NCI-H345 treated with DMSO at 0.1 percent for 48 hours (cell line): Measurements from ENCODE around the gene MS4A4A.

Experiments
- DNase-seq: peaks from one replicate; lab custom pipeline; 2025; ENCODE audit not compliant: unreplicated experiment; lab: John Stamatoyannopoulos, UW

The MS4A4A gene

DNA sequence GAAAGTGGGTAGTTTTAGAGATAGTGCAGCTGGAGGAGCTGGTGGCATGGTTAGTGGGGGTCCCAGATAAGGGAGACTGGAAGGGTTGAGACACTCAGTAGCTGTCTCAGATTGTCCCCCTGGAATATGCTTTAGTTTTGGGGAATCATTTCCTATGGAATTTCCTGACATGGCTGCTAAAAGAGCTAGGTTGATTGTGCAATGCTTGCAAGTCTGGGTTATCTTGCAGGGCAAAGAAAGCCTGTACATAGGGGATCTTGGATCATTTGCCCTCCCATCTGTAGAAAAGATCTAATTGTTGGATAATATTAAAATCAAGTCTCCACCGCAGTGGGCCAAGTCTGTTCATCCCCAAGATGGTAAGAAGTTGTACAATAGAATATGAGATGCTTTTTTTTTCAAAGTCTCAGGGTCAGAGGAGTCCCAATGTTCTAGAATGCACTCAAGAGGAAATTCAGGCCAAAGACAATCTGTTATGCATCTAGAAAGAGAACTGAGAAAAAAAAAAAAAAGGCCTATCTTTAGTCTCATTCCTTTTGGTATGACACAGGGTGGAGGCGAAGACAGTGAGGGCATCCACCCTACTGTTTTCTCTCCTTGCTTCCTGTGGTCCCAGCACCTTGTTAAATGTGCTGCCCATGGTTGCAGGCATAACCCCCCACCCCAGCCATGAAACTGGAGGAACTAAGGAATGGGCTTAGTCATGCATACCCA lies 66.8 kb downstream of the MS4A4A start:
- DNase-seq: no peak

DNA sequence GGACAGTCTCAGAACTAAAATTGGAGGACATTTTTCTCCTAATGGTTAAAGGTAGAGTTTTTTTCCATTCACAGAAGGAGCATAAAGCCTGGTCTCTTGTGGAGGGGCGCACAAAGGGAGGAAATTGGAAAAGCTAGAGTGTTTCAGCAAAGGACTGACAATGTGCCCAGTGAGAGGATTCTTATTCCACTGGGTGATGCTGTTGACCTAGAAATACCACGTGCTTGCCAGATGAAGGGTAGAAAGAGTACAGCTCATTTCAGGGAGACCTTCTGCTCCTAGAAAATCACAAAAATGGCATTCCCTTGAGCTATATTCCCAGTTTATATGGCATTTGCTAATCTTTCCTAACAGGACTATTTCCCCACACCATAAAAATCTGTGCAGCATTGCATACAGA lies 67.7 kb downstream of the MS4A4A start:
- DNase-seq: no peak

DNA sequence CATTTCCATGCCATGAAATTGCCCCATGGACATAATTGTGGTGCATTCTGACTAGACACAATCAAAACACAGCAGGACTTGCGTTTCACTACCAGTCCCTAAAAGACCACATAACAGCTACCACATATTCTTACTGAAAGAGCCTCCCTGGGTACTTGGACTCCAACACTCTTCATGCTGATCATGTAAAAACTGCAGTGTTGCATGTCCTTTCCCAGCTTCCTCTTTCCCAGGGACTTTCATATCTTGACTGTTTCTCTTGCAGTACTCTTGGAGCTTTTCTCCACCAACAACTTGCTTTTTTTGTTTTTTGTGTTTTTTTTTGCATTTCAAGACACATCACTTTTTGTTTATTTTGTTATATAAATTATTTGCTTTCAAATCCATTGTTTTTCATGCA lies 69.5 kb downstream of the MS4A4A start:
- no peak for DNase-seq

DNA sequence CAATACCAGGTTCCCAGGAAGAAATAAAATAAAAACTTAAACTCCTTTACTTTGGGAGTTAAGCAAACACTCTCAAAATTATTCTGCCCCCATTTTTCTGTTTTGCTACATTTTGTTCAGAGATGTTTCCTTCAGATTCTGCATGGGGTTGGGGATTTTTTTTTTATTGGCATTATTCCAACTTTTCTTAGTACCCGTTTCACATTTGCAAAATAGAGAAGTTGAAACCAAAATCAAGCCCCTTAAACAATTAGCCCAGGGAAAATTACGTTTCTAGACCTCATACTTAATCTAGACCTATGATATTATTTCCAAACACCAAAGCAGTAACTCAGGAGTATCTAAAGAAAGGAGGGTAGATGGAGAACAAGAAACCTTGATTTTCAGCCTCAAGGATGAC lies 77.3 kb downstream of the MS4A4A start:
- no peak for DNase-seq
